ENCODE measurements around the gene NSL1.

DNA sequence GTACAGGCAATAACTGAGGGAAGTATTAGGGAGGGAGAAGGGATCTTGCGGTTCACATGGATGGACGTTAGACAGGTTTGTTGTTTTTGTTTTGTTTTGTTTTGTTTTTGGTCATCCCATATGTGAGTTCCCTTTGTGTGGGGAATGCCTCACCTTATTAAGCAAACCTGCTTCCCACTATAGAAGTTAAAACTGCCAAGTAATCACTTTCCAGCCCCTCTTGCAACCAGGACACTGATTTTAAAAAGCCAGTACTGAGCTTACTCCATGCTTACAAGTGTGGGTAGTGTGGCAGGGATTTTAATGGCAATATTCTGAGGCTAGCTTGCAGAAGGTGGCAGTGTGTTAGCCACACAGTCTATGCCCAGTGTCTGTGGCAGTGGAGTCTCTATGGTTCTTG is 29.4 kb upstream of the NSL1 start:
- TF ChIP-seq EZH2 (IDR thresholded peaks at IDR 0.05; ENCODE audit: insufficient read depth, poor library complexity, severe bottlenecking), result no peak
- TF ChIP-seq EZH2phosphoT487 (IDR thresholded peaks at IDR 0.05; ENCODE audit: insufficient read depth, low read depth), result no peak

Measured in GM23248 (cell line).